IMR-90 (cell line): ENCODE data around the gene GALR1. TPM values are rescaled to one million over a fixed set of nuclear protein-coding genes. Genes with fewer than 3 reads are reported as not detected.

Source experiments
- ATAC-seq: fragments of 200-7000 bp; cut with Tn5 transposase; 2 replicates; pipeline ENCODE4 v1.9.1; 2020; ENCODE audit warnings: low read depth, mild to moderate bottlenecking, moderate library complexity
- BruUV-seq: library from RNA; stranded (reverse); fragments of 400-500 nt; replicated peaks from 2 replicates; lab custom pipeline; 2021; lab: Mats Ljungman, UMichigan
- CTCF ChIA-PET: fragments of 300-600 bp; formaldehyde crosslinking; extraction: SDS; loops from one replicate; lab custom pipeline; 2021; ENCODE audit warnings: antibody characterized with exemption; lab: Yijun Ruan, JAX
- POLR2A ChIA-PET: fragments of 300-600 bp; sonication (Branson Sonifier 250); formaldehyde crosslinking; loops from one replicate; lab custom pipeline; 2022; ENCODE audit warnings: antibody characterized with exemption; ENCODE audit not compliant: unreplicated experiment; lab: Charles Lee
- DNase-seq: peaks from one replicate; pipeline ENCODE4 v3.0.0; 2013
- H2AFZ ChIP-seq: replicated peaks from 2 replicates; pipeline ENCODE3; 2013; ENCODE audit warnings: low read length, mild to moderate bottlenecking; ENCODE audit not compliant: poor library complexity
- H2AK5ac ChIP-seq: 2 replicates; pipeline ENCODE4 v1.6.1; 2013; ENCODE audit warnings: low read depth, low read length, inconsistent platforms
- H2AK9ac ChIP-seq: replicated peaks from 2 replicates; pipeline ENCODE3; 2013; ENCODE audit warnings: mild to moderate bottlenecking, low read depth, low read length, moderate library complexity; ENCODE audit not compliant: poor library complexity
- H2BK120ac ChIP-seq: 2 replicates; pipeline ENCODE4 v1.6.1; 2013; ENCODE audit warnings: low read depth, low read length, inconsistent platforms
- H2BK15ac ChIP-seq: 3 replicates; pipeline ENCODE4 v1.6.1; 2013; ENCODE audit warnings: low read depth, low read length, inconsistent platforms
- H2BK20ac ChIP-seq: 2 replicates; pipeline ENCODE4 v1.6.1; 2013; ENCODE audit warnings: low read depth, mild to moderate bottlenecking, inconsistent platforms, low read length, moderate library complexity
- H2BK5ac ChIP-seq: 2 replicates; pipeline ENCODE4 v1.6.1; 2013; ENCODE audit warnings: mild to moderate bottlenecking, low read depth, low read length, inconsistent platforms; ENCODE audit not compliant: poor library complexity, severe bottlenecking
- H3K14ac ChIP-seq: replicated peaks from 2 replicates; pipeline ENCODE4 v1.6.1; 2013; ENCODE audit warnings: low read depth, low read length, inconsistent platforms
- H3K18ac ChIP-seq: 2 replicates; pipeline ENCODE4 v1.6.1; 2013; ENCODE audit warnings: low read depth, low read length, control low read depth
- H3K23ac ChIP-seq: 2 replicates; pipeline ENCODE4 v1.6.1; 2013; ENCODE audit warnings: low read depth, low read length, inconsistent platforms
- H3K27ac ChIP-seq: 2 replicates; pipeline ENCODE4 v1.5.1; 2013; ENCODE audit warnings: mild to moderate bottlenecking, control low read depth, low read length; ENCODE audit not compliant: insufficient read depth
- H3K27me3 ChIP-seq: 2 replicates; pipeline ENCODE4 v1.6.1; 2013; ENCODE audit warnings: low read length; ENCODE audit not compliant: control insufficient read depth, insufficient read depth
- H3K36me3 ChIP-seq: 2 replicates; pipeline ENCODE4 v1.6.1; 2013; ENCODE audit warnings: low read length, mixed read lengths; ENCODE audit not compliant: control insufficient read depth, insufficient read depth
- H3K4ac ChIP-seq: 2 replicates; pipeline ENCODE4 v1.6.1; 2013; ENCODE audit warnings: low read depth, low read length, inconsistent platforms
- H3K4me1 ChIP-seq: 2 replicates; pipeline ENCODE4 v1.6.1; 2013; ENCODE audit warnings: low read length, mixed read lengths; ENCODE audit not compliant: control insufficient read depth, insufficient read depth
- H3K4me2 ChIP-seq: 2 replicates; pipeline ENCODE4 v1.6.1; 2013; ENCODE audit warnings: low read depth, mild to moderate bottlenecking, control low read depth, low read length, moderate library complexity
- H3K4me3 ChIP-seq: 2 replicates; pipeline ENCODE4 v1.5.1; 2013; ENCODE audit warnings: low read depth, mild to moderate bottlenecking, control low read depth, low read length, moderate library complexity; ENCODE audit not compliant: insufficient read depth
- H3K56ac ChIP-seq: 2 replicates; pipeline ENCODE4 v1.6.1; 2013; ENCODE audit warnings: low read length, inconsistent platforms; ENCODE audit not compliant: insufficient read depth; ENCODE audit errors: extremely low read depth
- H3K79me1 ChIP-seq, 2 experiments: 2 replicates each; pipeline ENCODE4 v1.6.1; 2013; ENCODE audit warnings: low read length in 2 of 2, inconsistent platforms in 1 of 2, low read depth in 1 of 2
- H3K9ac ChIP-seq: 2 replicates; pipeline ENCODE4 v1.6.1; 2013; ENCODE audit warnings: low read depth, low read length, control low read depth
- H3K9me1 ChIP-seq: 2 replicates; pipeline ENCODE4 v1.6.1; 2013; ENCODE audit warnings: low read length, inconsistent platforms; ENCODE audit not compliant: insufficient read depth
- H3K9me3 ChIP-seq: 2 replicates; pipeline ENCODE4 v1.6.1; 2013; ENCODE audit warnings: low read length; ENCODE audit not compliant: control insufficient read depth, insufficient read depth
- H4K20me1 ChIP-seq: 2 replicates; pipeline ENCODE4 v1.6.1; 2013; ENCODE audit warnings: low read length, inconsistent platforms; ENCODE audit not compliant: insufficient read depth
- H4K5ac ChIP-seq: 2 replicates; pipeline ENCODE4 v1.6.1; 2013; ENCODE audit warnings: mild to moderate bottlenecking, low read depth, low read length, control low read depth
- H4K8ac ChIP-seq, 2 experiments: 2 replicates each; pipeline ENCODE4 v1.6.1; 2013; ENCODE audit warnings: low read depth in 2 of 2, low read length in 2 of 2, control low read depth in 1 of 2, inconsistent platforms in 1 of 2
- H4K91ac ChIP-seq: 2 replicates; pipeline ENCODE4 v1.6.1; 2013; ENCODE audit warnings: low read depth, low read length, inconsistent platforms; ENCODE audit not compliant: insufficient read depth
- BHLHE40 ChIP-seq: fragments of 150-350 bp; IDR thresholded peaks from 2 replicates; pipeline ENCODE4 v1.6.1; 2016; ENCODE audit warnings: mild to moderate bottlenecking, low read depth, low read length
- CEBPB ChIP-seq: IDR thresholded peaks from 2 replicates; pipeline ENCODE4 v1.6.1; 2012; ENCODE audit warnings: low read depth, low read length, improper control_type of control experiment
- CHD1 ChIP-seq: IDR thresholded peaks from 2 replicates; pipeline ENCODE4 v1.6.1; 2012; ENCODE audit warnings: low read depth, low read length, improper control_type of control experiment
- CTCF ChIP-seq: conservative IDR thresholded peaks from 2 replicates; pipeline ENCODE4 v1.5.1; 2012; ENCODE audit warnings: mild to moderate bottlenecking, low read depth, low read length, improper control_type of control experiment
- ELK1 ChIP-seq: fragments of 150-350 bp; IDR thresholded peaks from 2 replicates; pipeline ENCODE4 v1.6.1; 2016; ENCODE audit warnings: low read depth, mild to moderate bottlenecking, low read length, moderate library complexity, borderline replicate concordance
- FOS ChIP-seq: fragments of 150-350 bp; IDR thresholded peaks from 2 replicates; pipeline ENCODE4 v1.6.1; 2016; ENCODE audit warnings: low read depth, low read length
- MAFK ChIP-seq: IDR thresholded peaks from 2 replicates; pipeline ENCODE4 v1.6.1; 2012; ENCODE audit warnings: low read depth, low read length, improper control_type of control experiment
- MAZ ChIP-seq: IDR thresholded peaks from 2 replicates; pipeline ENCODE4 v1.6.1; 2012; ENCODE audit warnings: low read depth, mild to moderate bottlenecking, low read length, improper control_type of control experiment, moderate library complexity, borderline replicate concordance
- MXI1 ChIP-seq: IDR thresholded peaks from 2 replicates; pipeline ENCODE4 v1.6.1; 2012; ENCODE audit warnings: low read depth, mild to moderate bottlenecking, low read length, moderate library complexity, borderline replicate concordance
- NFE2L2 ChIP-seq: fragments of 150-350 bp; IDR thresholded peaks from 2 replicates; pipeline ENCODE4 v1.6.1; 2016; ENCODE audit warnings: low read depth, mild to moderate bottlenecking, low read length
- POLR2A ChIP-seq: IDR thresholded peaks from 2 replicates; pipeline ENCODE4 v1.6.1; 2012; ENCODE audit warnings: mild to moderate bottlenecking, low read depth, low read length
- RAD21 ChIP-seq: IDR thresholded peaks from 2 replicates; pipeline ENCODE4 v1.6.1; 2012; ENCODE audit warnings: low read length, improper control_type of control experiment
- RCOR1 ChIP-seq: IDR thresholded peaks from 2 replicates; pipeline ENCODE4 v1.6.1; 2012; ENCODE audit warnings: mild to moderate bottlenecking, low read length, improper control_type of control experiment; ENCODE audit not compliant: insufficient replicate concordance
- RFX5 ChIP-seq: IDR thresholded peaks from 2 replicates; pipeline ENCODE4 v1.8.0; 2012; ENCODE audit warnings: low read depth, mild to moderate bottlenecking, low read length, moderate library complexity
- SMC3 ChIP-seq: fragments of 150-350 bp; IDR thresholded peaks from 2 replicates; pipeline ENCODE4 v1.6.1; 2016; ENCODE audit warnings: low read depth, mild to moderate bottlenecking, antibody characterized with exemption, low read length, moderate library complexity
- WGBS, 2 experiments: methylation state at CpG; one replicate each; pipeline versions ENCODE4 v1.1.5 to v1.1.7; 2013; ENCODE audit warnings: missing lambda C conversion rate in 2 of 2; ENCODE audit not compliant: insufficient read length in 1 of 2; ENCODE audit errors: extremely low coverage in 2 of 2; 5-methylcytosine and 5-hydroxymethylcytosine counted together
- dilution Hi-C: fragments of 300-500 bp; cut with HindIII; formaldehyde crosslinking; loops from one replicate; pipeline ENCODE4 v1.14.3; 2018; ENCODE audit warnings: low sequenced_read_pairs; ENCODE audit not compliant: unreplicated experiment
- in situ Hi-C: fragments of 300-500 bp; cut with MboI; formaldehyde crosslinking; loops from 3 replicates; pipeline ENCODE4 v1.14.3; 2019; ENCODE audit warnings: low sequenced_read_pairs, inconsistent platforms, mixed read lengths
- intact Hi-C: fragments of 100-400 bp; cut with micrococcal nuclease; formaldehyde crosslinking; loops from 2 replicates; pipeline ENCODE4 v1.10.0; 2022
- polyA plus RNA-seq, 3 experiments: library from polyadenylated mRNA; depleted of rRNA; stranded (reverse); fragments of >200 nt; gene quantifications; 2 replicates each; pipeline ENCODE4 v1.2.3, GENCODE V29; 2012; ENCODE audit warnings: low replicate concordance in 1 of 3
- total RNA-seq: library from RNA; depleted of rRNA; stranded (reverse); fragments of >200 nt; gene quantifications from 2 replicates; pipeline ENCODE4 v1.2.3, GENCODE V29; 2012
- TF ChIP-seq, protein P1 (sequence below): fragments of 150-350 bp; IDR thresholded peaks from 2 replicates; pipeline ENCODE4 v1.6.1; 2017; ENCODE audit warnings: mild to moderate bottlenecking, antibody characterized with exemption, low read length, low read depth

The GALR1 gene
- total and polyA plus RNA-seq, 2 of the 4 experiments (the other 2 are of a cell fraction): not detected

- no peak overlapping the region for H2BK5ac ChIP-seq
- TF ChIP-seq CEBPB (no peak), NFE2L2 (no peak), RAD21 (no peak), FOS (no peak), ELK1 (no peak), CTCF (no peak), POLR2A (no peak), BHLHE40 (no peak), MAFK (no peak), SMC3 (no peak), RCOR1 (no peak), MAZ (no peak), RFX5 (no peak), CHD1 (no peak), MXI1 (no peak)
- TF ChIP-seq, protein P1, sequence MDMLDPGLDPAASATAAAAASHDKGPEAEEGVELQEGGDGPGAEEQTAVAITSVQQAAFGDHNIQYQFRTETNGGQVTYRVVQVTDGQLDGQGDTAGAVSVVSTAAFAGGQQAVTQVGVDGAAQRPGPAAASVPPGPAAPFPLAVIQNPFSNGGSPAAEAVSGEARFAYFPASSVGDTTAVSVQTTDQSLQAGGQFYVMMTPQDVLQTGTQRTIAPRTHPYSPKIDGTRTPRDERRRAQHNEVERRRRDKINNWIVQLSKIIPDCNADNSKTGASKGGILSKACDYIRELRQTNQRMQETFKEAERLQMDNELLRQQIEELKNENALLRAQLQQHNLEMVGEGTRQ: no peak
- no peak overlapping the region for H2AFZ ChIP-seq
- BruUV-seq: no TSS peak
- no peaks in the 10 kb centered on the region for H3K9me1 ChIP-seq
- ATAC-seq: no peak
- no peak overlapping the region for H2BK15ac ChIP-seq
- no peak overlapping the region for H4K8ac ChIP-seq
- H4K20me1 ChIP-seq: no peaks in the 10 kb centered on the region
- WGBS, 2 experiments: 17% methylated on average over 3 of the region's 10 CpGs; no CpG with 5 or more reads in 1 of the 2 experiments
- no peak overlapping the region for H2BK120ac ChIP-seq
- H3K4me2 ChIP-seq: no peak overlapping the region
- H4K5ac ChIP-seq: no peak overlapping the region
- no peak overlapping the region for H3K4ac ChIP-seq
- no peak overlapping the region for H3K18ac ChIP-seq
- H3K4me3 ChIP-seq: no peak overlapping the region
- no peaks in the 10 kb centered on the region for H3K4me1 ChIP-seq
- H3K27ac ChIP-seq: no peak overlapping the region
- dilution Hi-C loops (no loop called here), intact Hi-C loops (no loop called here), in situ Hi-C loops (no loop called here)
- H3K23ac ChIP-seq: no peak overlapping the region
- no peak overlapping the region for H2AK5ac ChIP-seq
- no peak for DNase-seq
- no peak overlapping the region for H3K9ac ChIP-seq
- ChIA-PET POLR2A (no interaction called here), CTCF (no interaction called here)
- no peaks in the 10 kb centered on the region for H3K36me3 ChIP-seq
- H2BK20ac ChIP-seq: no peak overlapping the region
- no peak overlapping the region for H3K56ac ChIP-seq
- H4K91ac ChIP-seq: no peak overlapping the region
- no peaks in the 10 kb centered on the region for H3K9me3 ChIP-seq
- H3K14ac ChIP-seq: no peak overlapping the region
- no peaks in the 10 kb centered on the region for H3K79me1 ChIP-seq
- H3K27me3 ChIP-seq: peaks cover 28% of the 10 kb centered on the region
- no peak overlapping the region for H2AK9ac ChIP-seq
These were observed 5.2 kb downstream of the GALR1 start for GRCh38 chr18:77254711-77255405.
